A673 (cell line): ENCODE results near the gene GPR61.

Experiments used
- EZH2 ChIP-seq: fragments of 200-600 bp; sonication (generic); IDR thresholded peaks from 2 replicates; pipeline ENCODE4 v1.6.1; 2017; ENCODE audit warnings: borderline replicate concordance, low read depth, mild to moderate bottlenecking, mixed read lengths, antibody characterized with exemption, low read length; ENCODE audit not compliant: poor library complexity, severe bottlenecking
- TF ChIP-seq, protein P1 (sequence below): fragments of 300-800, 200-600 bp; sonication (generic); conservative IDR thresholded peaks from 2 replicates; pipeline ENCODE4 v1.5.1; 2017; ENCODE audit warnings: low read depth, mild to moderate bottlenecking, antibody characterized with exemption, low read length, moderate library complexity, mixed read lengths

DNA sequence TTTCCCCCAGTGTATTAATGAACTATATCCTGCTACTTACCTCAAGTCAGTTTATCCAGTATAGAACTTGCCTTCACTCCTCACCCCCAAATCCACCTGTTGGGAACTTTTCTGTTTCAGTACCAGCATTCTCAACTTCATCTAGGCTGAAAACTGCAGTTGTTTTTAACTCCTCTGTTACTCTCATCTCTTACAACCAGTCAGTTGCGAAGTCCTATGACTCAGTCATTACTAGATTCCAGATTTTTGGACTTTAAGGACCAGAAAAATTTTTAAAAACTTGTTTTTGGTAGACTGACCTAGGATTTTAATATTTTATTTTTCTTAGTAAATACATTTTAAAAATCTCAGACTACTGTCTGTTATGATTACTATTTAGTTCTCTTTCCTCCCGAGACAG, 16.9 kb downstream of the GPR61 start:
- TF ChIP-seq EZH2: no peak
- TF ChIP-seq, protein P1, sequence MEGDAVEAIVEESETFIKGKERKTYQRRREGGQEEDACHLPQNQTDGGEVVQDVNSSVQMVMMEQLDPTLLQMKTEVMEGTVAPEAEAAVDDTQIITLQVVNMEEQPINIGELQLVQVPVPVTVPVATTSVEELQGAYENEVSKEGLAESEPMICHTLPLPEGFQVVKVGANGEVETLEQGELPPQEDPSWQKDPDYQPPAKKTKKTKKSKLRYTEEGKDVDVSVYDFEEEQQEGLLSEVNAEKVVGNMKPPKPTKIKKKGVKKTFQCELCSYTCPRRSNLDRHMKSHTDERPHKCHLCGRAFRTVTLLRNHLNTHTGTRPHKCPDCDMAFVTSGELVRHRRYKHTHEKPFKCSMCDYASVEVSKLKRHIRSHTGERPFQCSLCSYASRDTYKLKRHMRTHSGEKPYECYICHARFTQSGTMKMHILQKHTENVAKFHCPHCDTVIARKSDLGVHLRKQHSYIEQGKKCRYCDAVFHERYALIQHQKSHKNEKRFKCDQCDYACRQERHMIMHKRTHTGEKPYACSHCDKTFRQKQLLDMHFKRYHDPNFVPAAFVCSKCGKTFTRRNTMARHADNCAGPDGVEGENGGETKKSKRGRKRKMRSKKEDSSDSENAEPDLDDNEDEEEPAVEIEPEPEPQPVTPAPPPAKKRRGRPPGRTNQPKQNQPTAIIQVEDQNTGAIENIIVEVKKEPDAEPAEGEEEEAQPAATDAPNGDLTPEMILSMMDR: no peak
